Thyroid gland (tissue), 4 donors: ENCODE measurements around the gene HM13. TPM values are rescaled to one million over a fixed set of nuclear protein-coding genes. Genes with fewer than 3 reads are reported as not detected.

ENCODE experiments used
- DNase-seq, 2 donors: peaks; one replicate each; pipeline ENCODE4 v3.0.0-alpha.2; 2019
- H3K27ac ChIP-seq, 3 donors: fragments of 200-600 bp; sonication (generic); 1 replicate in 2 of 3; 2 replicates in 1 of 3; pipeline ENCODE4 v1.5.1; 2016 to 2019; ENCODE audit warnings: mild to moderate bottlenecking in 1 of 3, moderate library complexity in 1 of 3
- H3K27me3 ChIP-seq: fragments of 200-600 bp; sonication (generic); one replicate; pipeline ENCODE4 v1.5.1; 2019
- H3K36me3 ChIP-seq, 2 donors: fragments of 200-600 bp; sonication (generic); one replicate each; pipeline ENCODE4 v1.5.1; 2016 to 2019
- H3K4me1 ChIP-seq, 2 donors: fragments of 200-600 bp; sonication (generic); one replicate each; pipeline ENCODE4 v1.5.1; 2017 to 2019
- H3K4me3 ChIP-seq, 3 donors: fragments of 200-600 bp; sonication (generic); replicated peaks in 1 of 3; 1 replicate in 2 of 3; 2 replicates in 1 of 3; pipeline ENCODE4 v1.5.1; 2016; ENCODE audit warnings: mild to moderate bottlenecking in 1 of 3
- H3K9me3 ChIP-seq: fragments of 200-600 bp; sonication (generic); one replicate; pipeline ENCODE4 v1.5.1; 2017
- CTCF ChIP-seq, 6 experiments: fragments of 200-600 bp in 3 of 6; fragments of 450-650 bp in 3 of 6; sonication (generic) in 3 of 6; IDR thresholded peaks; one replicate each; pipeline ENCODE4 v1.5.1; 2016 to 2019; ENCODE audit warnings: antibody characterized with exemption in 6 of 6, mild to moderate bottlenecking in 2 of 6, inconsistent platforms in 1 of 6, moderate library complexity in 1 of 6
- POLR2A ChIP-seq, 2 donors: fragments of 450-650 bp; IDR thresholded peaks; one replicate each; pipeline ENCODE4 v1.6.1; 2017; ENCODE audit warnings: antibody characterized with exemption in 2 of 2, mild to moderate bottlenecking in 2 of 2, moderate library complexity in 1 of 2
- WGBS, 2 donors: methylation state at CpG; one replicate each; pipeline ENCODE4 v1.1.5; 2017; 5-methylcytosine and 5-hydroxymethylcytosine counted together
- intact Hi-C: fragments of 100-400 bp; cut with DNase I; formaldehyde crosslinking; loops from one replicate; pipeline ENCODE4 v1.15.1; 2023
- total RNA-seq, 4 donors: library from RNA; depleted of rRNA; stranded (reverse); fragments of >200 nt; gene quantifications; one replicate each; pipeline ENCODE4 v1.2.3, GENCODE V29; 2016

Gene HM13
- total RNA-seq, 4 donors from 2014 or later = 82.8 to 136 (median 111) TPM

DNA sequence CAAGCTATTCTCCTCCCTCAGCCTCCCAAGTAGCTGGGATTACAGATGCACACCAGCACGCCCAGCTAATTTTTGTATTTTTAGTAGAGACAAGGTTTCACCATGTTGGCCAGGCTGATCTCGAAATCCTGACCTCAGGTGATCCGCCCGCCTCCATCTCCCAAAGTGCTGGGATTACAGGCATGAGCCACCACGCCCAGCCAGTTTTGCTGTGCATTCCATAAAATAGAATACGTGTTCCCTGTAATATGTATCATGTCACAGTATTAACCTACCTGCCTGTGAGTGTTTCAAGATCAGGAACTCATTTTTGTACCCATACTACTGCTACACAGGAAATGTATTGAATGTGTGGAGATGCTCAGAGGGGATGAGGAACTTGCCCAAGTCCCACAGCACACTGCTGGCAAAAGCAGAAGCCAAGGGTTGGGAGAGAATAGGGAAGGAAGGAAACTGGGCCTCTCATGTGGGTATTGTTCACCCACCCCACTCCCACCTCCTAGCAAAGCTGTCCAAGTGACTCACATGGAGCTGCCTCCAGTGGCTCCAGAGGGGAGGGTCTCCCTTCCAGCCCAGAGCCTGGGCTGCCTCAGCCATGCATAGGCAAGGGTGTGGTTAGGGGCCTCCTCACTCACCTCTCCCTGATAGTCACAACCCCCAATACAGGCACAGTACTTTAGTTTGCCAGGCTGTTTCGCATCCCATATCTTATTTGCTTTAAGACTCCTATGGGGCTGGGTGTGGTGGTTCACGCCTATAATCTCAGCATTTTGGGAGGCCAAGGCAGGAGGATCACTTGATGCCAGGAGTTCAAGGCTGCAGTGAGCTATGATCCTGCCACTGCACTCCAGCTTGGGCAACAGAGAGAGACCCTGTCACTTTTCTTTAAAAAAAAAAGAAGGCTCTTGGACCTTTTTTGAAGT is 9.4 kb downstream of the HM13 start:
- intact Hi-C loops = no loop called here
- TF ChIP-seq CTCF (IDR thresholded peaks at IDR 0.05) (no peak), POLR2A (IDR thresholded peaks at IDR 0.05) (no peak)
- no peak for DNase-seq
- no peak overlapping the region for H3K27ac ChIP-seq
- H3K9me3 ChIP-seq = no peaks in the 10 kb centered on the region
- peaks cover 0 to 28% of the 10 kb centered on the region in 2 donors for H3K4me1 ChIP-seq
- peaks cover 12 to 16% of the 10 kb centered on the region in 2 donors for H3K36me3 ChIP-seq
- H3K4me3 ChIP-seq = no peak overlapping the region
- WGBS, 2 donors = 84 to 85% methylated on average over 8 of the region's 8 CpGs
- no peaks in the 10 kb centered on the region for H3K27me3 ChIP-seq

DNA sequence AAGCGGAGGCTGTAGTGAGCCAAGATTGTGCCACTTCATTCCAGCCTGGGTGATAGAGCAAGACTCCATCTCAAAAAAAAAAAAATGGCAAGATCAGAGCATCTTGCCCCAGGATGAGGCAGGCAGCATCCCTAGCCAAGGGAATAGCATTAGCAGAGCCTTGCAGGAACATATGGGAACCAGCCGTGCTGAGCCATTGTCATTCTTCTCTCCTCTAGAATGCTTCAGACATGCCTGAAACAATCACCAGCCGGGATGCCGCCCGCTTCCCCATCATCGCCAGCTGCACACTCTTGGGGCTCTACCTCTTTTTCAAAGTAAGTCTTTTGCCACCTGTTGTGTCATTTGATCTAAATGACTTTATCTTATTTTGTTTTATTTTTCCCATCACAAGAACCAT is 13.0 kb downstream of the HM13 start:
- Histone ChIP-seq H3K9me3 (no peaks in the 10 kb centered on the region), H3K27me3 (no peaks in the 10 kb centered on the region), H3K36me3 (peaks cover 37 to 40% of the 10 kb centered on the region in 2 donors), H3K27ac (no peak overlapping the region), H3K4me3 (no peak overlapping the region), H3K4me1 (peaks cover 0 to 9% of the 10 kb centered on the region in 2 donors)
- DNase-seq = no peak
- TF ChIP-seq CTCF (IDR thresholded peaks at IDR 0.05) = no peak
- TF ChIP-seq POLR2A (IDR thresholded peaks at IDR 0.05) = no peak
- 91 to 96% methylated on average over 6 of the region's 6 CpGs for WGBS, 2 donors
- intact Hi-C loops = no loop called here

GRCh38 chr20:31535298-31535697 is 21.1 kb downstream of the HM13 start:
- DNase-seq = no peak
- Histone ChIP-seq H3K27ac (no peak overlapping the region), H3K36me3 (peaks cover 58% of the 10 kb centered on the region in 2 donors), H3K4me3 (no peak overlapping the region), H3K4me1 (no peaks in the 10 kb centered on the region), H3K9me3 (no peaks in the 10 kb centered on the region), H3K27me3 (no peaks in the 10 kb centered on the region)
- intact Hi-C loops = no loop called here
- no peak for TF ChIP-seq POLR2A (IDR thresholded peaks at IDR 0.05)
- no peak for TF ChIP-seq CTCF (IDR thresholded peaks at IDR 0.05)

DNA sequence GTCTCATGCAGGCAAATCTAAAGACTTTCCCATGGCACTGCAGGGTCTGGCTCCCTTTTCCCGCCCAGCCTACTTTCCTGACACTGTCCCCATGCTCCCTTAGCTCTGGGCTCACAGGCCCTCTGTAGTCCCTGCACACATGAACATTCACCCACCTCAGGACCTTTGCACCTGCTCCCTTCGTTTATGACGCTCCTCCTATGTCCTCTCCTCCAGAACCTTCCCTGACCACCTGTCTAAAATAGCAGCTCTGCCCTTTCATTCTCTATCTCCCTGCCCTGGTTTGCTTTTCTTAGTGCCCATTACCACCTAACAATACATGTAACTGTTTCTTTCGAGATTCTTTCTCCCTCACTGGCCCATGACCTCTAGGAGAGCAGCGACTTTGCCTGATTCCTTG is 22.3 kb downstream of the HM13 start:
- Histone ChIP-seq H3K9me3 (no peaks in the 10 kb centered on the region), H3K4me3 (no peak overlapping the region), H3K36me3 (peaks cover 49 to 55% of the 10 kb centered on the region in 2 donors), H3K27me3 (no peaks in the 10 kb centered on the region), H3K4me1 (no peaks in the 10 kb centered on the region), H3K27ac (no peak overlapping the region)
- intact Hi-C loops = no loop called here
- WGBS, 2 donors = 98% methylated on average over 5 of the region's 5 CpGs
- DNase-seq = no peak
- TF ChIP-seq CTCF (IDR thresholded peaks at IDR 0.05) (no peak), POLR2A (IDR thresholded peaks at IDR 0.05) (no peak)

DNA sequence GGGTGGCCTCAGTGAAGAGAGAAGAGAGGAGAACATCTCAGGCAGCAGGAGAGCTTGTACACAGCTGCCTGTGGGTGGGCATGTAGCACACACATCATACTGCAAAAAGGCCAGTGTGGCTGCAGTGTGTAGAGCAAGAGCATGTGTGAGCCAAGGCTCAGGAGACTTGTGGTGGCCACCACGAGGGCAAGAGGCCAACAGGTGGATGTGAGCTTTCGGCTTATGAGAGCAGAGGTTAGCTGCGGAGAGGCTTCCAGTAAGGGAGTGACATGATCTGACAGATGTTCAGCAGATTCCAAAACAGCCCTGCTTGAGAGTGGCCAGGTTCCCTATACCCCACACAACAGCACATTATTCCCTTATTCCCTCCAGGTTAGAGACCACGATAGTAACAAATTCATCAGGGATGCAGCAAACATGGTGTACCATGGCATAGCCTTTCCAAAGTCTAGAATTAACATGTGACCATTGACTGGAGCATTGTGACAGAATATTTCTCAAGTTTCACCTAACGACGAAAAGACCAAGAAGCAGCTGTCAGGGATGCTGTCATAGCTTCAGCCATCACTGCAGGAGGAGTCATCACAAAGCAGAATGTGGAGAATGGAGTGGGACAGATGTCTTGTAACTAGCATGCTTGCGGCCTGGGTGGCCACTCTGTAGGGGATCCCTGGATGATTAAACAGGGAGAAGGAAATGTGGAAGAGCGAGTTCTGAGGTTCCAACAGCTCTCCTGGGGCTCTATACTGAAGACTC is 23.1 kb downstream of the HM13 start:
- Histone ChIP-seq H3K27me3 (no peaks in the 10 kb centered on the region), H3K27ac (no peak overlapping the region), H3K36me3 (peaks cover 44 to 48% of the 10 kb centered on the region in 2 donors), H3K4me1 (peaks cover 0 to under 1% of the 10 kb centered on the region in 2 donors), H3K4me3 (no peak overlapping the region), H3K9me3 (no peaks in the 10 kb centered on the region)
- 95% methylated on average over 8 of the region's 8 CpGs for WGBS, 2 donors
- no peak for DNase-seq
- TF ChIP-seq CTCF (IDR thresholded peaks at IDR 0.05) (no peak), POLR2A (IDR thresholded peaks at IDR 0.05) (no peak)
- intact Hi-C loops = no loop called here
